K562 (cell line): ENCODE measurements around the gene ITSN1. TPM values are rescaled to one million over a fixed set of nuclear protein-coding genes. Genes with fewer than 3 reads are reported as not detected.
A peak's percentile ranks its signal among the peaks of the same experiment; 100 is the strongest.

ENCODE experiments used
- ATAC-seq: fragments of 200-7000 bp; cut with Tn5 transposase; 3 replicates; pipeline ENCODE4 v1.9.1; 2020; ENCODE audit warnings: moderate library complexity
- BruUV-seq: library from RNA; stranded (reverse); fragments of 400-500 nt; replicated peaks from 2 replicates; lab custom pipeline; 2021; lab: Mats Ljungman, UMichigan
- CTCF ChIA-PET: fragments of 300-600 bp; formaldehyde crosslinking; extraction: SDS; loops from one replicate; lab custom pipeline; 2021; ENCODE audit warnings: low intra/inter-chr PET ratio; lab: Yijun Ruan, JAX
- POLR2A ChIA-PET: fragments of 300-600, 350-650 bp; sonication (Branson Sonifier 250); formaldehyde crosslinking; extraction: SDS; loops from one replicate; lab custom pipeline; 2021; ENCODE audit warnings: antibody characterized with exemption, inconsistent platforms; lab: Yijun Ruan, JAX
- DNase-seq, 4 experiments: peaks; one replicate each; pipeline versions ENCODE4 v3.0.0 to v3.0.0-alpha.2; 2011 to 2018; ENCODE audit warnings: low spot score in 3 of 4, mixed read lengths in 3 of 4; ENCODE audit errors: extremely low read depth in 1 of 4
- FAIRE-seq: peaks from 2 replicates; lab custom pipeline; 2011; peaks lifted over from hg19 to GRCh38; lab: Jason Lieb, UNC
- H2AFZ ChIP-seq: 2 replicates; pipeline ENCODE4 v1.6.0; 2011; ENCODE audit warnings: low read depth, low read length, control low read depth, inconsistent platforms
- H3K27ac ChIP-seq: fragments of 200-600 bp; 3 replicates; pipeline ENCODE4 v1.8.0; 2011; ENCODE audit warnings: low read depth, mild to moderate bottlenecking, control low read depth, inconsistent platforms, low read length, moderate library complexity, mixed read lengths; ENCODE audit errors: extremely low read depth
- H3K27me3 ChIP-seq, 2 experiments: fragments of 300-600 bp in 1 of 2; 2 replicates in 1 of 2; 3 replicates in 1 of 2; pipeline versions ENCODE4 v1.6.0 to v1.8.0; 2011; ENCODE audit warnings: inconsistent platforms in 2 of 2, low read length in 2 of 2, mild to moderate bottlenecking in 1 of 2, mixed read lengths in 1 of 2, moderate library complexity in 1 of 2; ENCODE audit not compliant: control insufficient read depth in 2 of 2, insufficient read depth in 2 of 2
- H3K36me3 ChIP-seq: fragments of 300-600 bp; 3 replicates; pipeline ENCODE4 v1.8.0; 2011; ENCODE audit warnings: mild to moderate bottlenecking, low read length, inconsistent platforms; ENCODE audit not compliant: control insufficient read depth, insufficient read depth
- H3K4me1 ChIP-seq, 2 experiments: fragments of 200-600 bp in 1 of 2; replicated peaks in 1 of 2; 2 replicates in 1 of 2; 3 replicates in 1 of 2; pipeline versions ENCODE4 v1.5.1 to v1.8.0; 2011; ENCODE audit warnings: inconsistent platforms in 2 of 2, low read length in 2 of 2, mild to moderate bottlenecking in 1 of 2, mixed read lengths in 1 of 2, moderate library complexity in 1 of 2; ENCODE audit not compliant: control insufficient read depth in 2 of 2, insufficient read depth in 2 of 2
- H3K4me2 ChIP-seq: 2 replicates; pipeline ENCODE4 v1.6.1; 2011; ENCODE audit warnings: low read length, control low read depth, inconsistent platforms, mixed read lengths; ENCODE audit not compliant: insufficient read depth
- H3K4me3 ChIP-seq: fragments of 200-600 bp; sonication (generic), shearing (Covaris generic); 2 replicates; pipeline ENCODE4 v1.5.1; 2016; ENCODE audit warnings: control low read depth, inconsistent platforms
- H3K79me2 ChIP-seq: fragments of 200-600 bp; 3 replicates; pipeline ENCODE4 v1.8.0; 2011; ENCODE audit warnings: low read length, inconsistent platforms; ENCODE audit not compliant: control insufficient read depth, insufficient read depth
- H3K9ac ChIP-seq, 2 experiments: 2 replicates each; pipeline versions ENCODE4 v1.6.0 to v1.6.1; 2011; ENCODE audit warnings: low read depth in 2 of 2, low read length in 2 of 2, control low read depth in 1 of 2, inconsistent platforms in 1 of 2, mild to moderate bottlenecking in 1 of 2, mixed read lengths in 1 of 2; ENCODE audit not compliant: insufficient read depth in 1 of 2
- H3K9me1 ChIP-seq: one replicate; pipeline ENCODE4 v1.6.0; 2011; ENCODE audit warnings: inconsistent platforms, mild to moderate bottlenecking, low read length, moderate library complexity; ENCODE audit not compliant: control insufficient read depth, insufficient read depth
- H3K9me3 ChIP-seq: replicated peaks from 2 replicates; pipeline ENCODE4 v1.5.1; 2011; ENCODE audit warnings: low read depth, low read length, inconsistent platforms; ENCODE audit not compliant: control insufficient read depth, insufficient read depth
- H4K20me1 ChIP-seq: replicated peaks from 2 replicates; pipeline ENCODE4 v1.6.1; 2011; ENCODE audit warnings: low read length, inconsistent platforms, mixed read lengths; ENCODE audit not compliant: control insufficient read depth, insufficient read depth
- CREB1 ChIP-seq, 2 experiments: sonication (generic) in 1 of 2; formaldehyde crosslinking in 1 of 2; IDR thresholded peaks; 2 replicates each; pipeline versions ENCODE4 v1.6.1 to v1.8.0; 2012 to 2022; ENCODE audit warnings: inconsistent platforms in 1 of 2, mild to moderate bottlenecking in 1 of 2, missing genetic modification reagents in 1 of 2, moderate library complexity in 1 of 2
- JUND ChIP-seq, 2 experiments: IDR thresholded peaks; 2 replicates in 1 of 2; 3 replicates in 1 of 2; pipeline ENCODE4 v1.6.1; 2011; ENCODE audit warnings: borderline replicate concordance in 2 of 2, low read depth in 2 of 2, low read length in 2 of 2, improper control_type of control experiment in 1 of 2, missing biosample characterization in 1 of 2, missing genetic modification characterization in 1 of 2, missing genetic modification reagents in 1 of 2
- L3MBTL2 ChIP-seq: fragments of 450-650 bp; IDR thresholded peaks from 2 replicates; pipeline ENCODE4 v1.6.1; 2016; ENCODE audit warnings: mild to moderate bottlenecking, moderate library complexity
- POLR2B ChIP-seq: fragments of 450-650 bp; IDR thresholded peaks from 2 replicates; pipeline ENCODE4 v1.6.1; 2018; ENCODE audit warnings: low read depth; ENCODE audit not compliant: partially characterized antibody
- RAD21 ChIP-seq, 2 experiments: fragments of 250-450 bp in 1 of 2; fragments of 450-650 bp in 1 of 2; sonication (Bioruptor Pico) in 1 of 2; formaldehyde crosslinking in 1 of 2; IDR thresholded peaks in 1 of 2; conservative IDR thresholded peaks in 1 of 2; 2 replicates each; pipeline versions ENCODE4 v1.4.0 to v1.8.0; 2020 to 2022; ENCODE audit warnings: mild to moderate bottlenecking in 2 of 2, moderate library complexity in 1 of 2
- SMC3 ChIP-seq: conservative IDR thresholded peaks from 2 replicates; pipeline ENCODE4 v1.6.1; 2011; ENCODE audit warnings: low read depth, low read length, improper control_type of control experiment; ENCODE audit not compliant: insufficient read depth
- WGBS: fragments of 100-300 bp; shearing (Covaris generic); methylation state at CpG from one replicate; pipeline ENCODE4 v1.1.6; 2016; ENCODE audit warnings: low coverage, mixed read lengths; ENCODE audit not compliant: insufficient coverage; ENCODE audit errors: missing lambda C conversion rate; 5-methylcytosine and 5-hydroxymethylcytosine counted together
- in situ Hi-C: fragments of 300-500 bp; cut with MboI; formaldehyde crosslinking; loops from 4 replicates; pipeline ENCODE4 v1.15.0; 2018; ENCODE audit warnings: inconsistent platforms, mixed read lengths
- intact Hi-C: fragments of 100-400 bp; cut with micrococcal nuclease; formaldehyde crosslinking; loops from 2 replicates; pipeline ENCODE4 v1.14.2; 2022
- polyA plus RNA-seq, 8 experiments: library from polyadenylated mRNA; depleted of rRNA in 4 of 8; stranded (reverse) in 5 of 8; unstranded in 3 of 8; fragments of >200 nt; fragmentation: Nextera tagmentation in 2 of 8; fragmentation: Illumina TruSeq in 1 of 8; extraction: Ambion mirVana in 2 of 8; extraction: Trizol in 1 of 8; gene quantifications; 2 replicates each; pipeline versions ENCODE4 v1.2.1 to v1.2.3, GENCODE V29; 2011 to 2014; ENCODE audit warnings: inconsistent platforms in 1 of 8, missing spikeins in 1 of 8
- total RNA-seq, 7 experiments: library from RNA; depleted of rRNA in 6 of 7; stranded (reverse); fragments of >200 nt in 6 of 7; fragmentation: Illumina TruSeq in 2 of 7; extraction: Trizol in 2 of 7; gene quantifications; 2 replicates each; pipeline versions ENCODE4 v1.2.1 to v1.2.3, GENCODE V29; 2011 to 2021; ENCODE audit warnings: low replicate concordance in 1 of 7
- TF ChIP-seq, protein P1 (sequence below), 2 experiments: fragments of 450-650 bp in 1 of 2; sonication (generic) in 1 of 2; formaldehyde crosslinking in 1 of 2; IDR thresholded peaks in 1 of 2; conservative IDR thresholded peaks in 1 of 2; 2 replicates each; pipeline versions ENCODE4 v1.6.1 to v1.8.1; 2016 to 2023; ENCODE audit warnings: mild to moderate bottlenecking in 2 of 2, moderate library complexity in 2 of 2, inconsistent platforms in 1 of 2, missing genetic modification reagents in 1 of 2
- TF ChIP-seq, protein P2 (sequence below): fragments of 450-650 bp; IDR thresholded peaks from 2 replicates; pipeline ENCODE4 v1.6.1; 2016
- TF ChIP-seq, protein P3 (sequence below): sonication (generic); formaldehyde crosslinking; IDR thresholded peaks from 2 replicates; pipeline ENCODE4 v1.8.0; 2022; ENCODE audit warnings: missing genetic modification reagents, mild to moderate bottlenecking, borderline replicate concordance
- TF ChIP-seq, protein P4 (sequence below): fragments of 250-450 bp; sonication (Bioruptor Pico); IDR thresholded peaks from 2 replicates; pipeline ENCODE4 v1.4.0; 2020; ENCODE audit warnings: mild to moderate bottlenecking, moderate library complexity, borderline replicate concordance
- TF ChIP-seq, protein P5 (sequence below): sonication (generic); formaldehyde crosslinking; IDR thresholded peaks from 2 replicates; pipeline ENCODE4 v1.9.0; 2022; ENCODE audit warnings: mild to moderate bottlenecking, missing genetic modification reagents

Gene ITSN1
- total and polyA plus RNA-seq, 9 of the 15 experiments (the other 6 are each of a cell fraction or from before 2014, with no cell fraction given) = 1.1 to 12.6 (median 4.8) TPM

DNA sequence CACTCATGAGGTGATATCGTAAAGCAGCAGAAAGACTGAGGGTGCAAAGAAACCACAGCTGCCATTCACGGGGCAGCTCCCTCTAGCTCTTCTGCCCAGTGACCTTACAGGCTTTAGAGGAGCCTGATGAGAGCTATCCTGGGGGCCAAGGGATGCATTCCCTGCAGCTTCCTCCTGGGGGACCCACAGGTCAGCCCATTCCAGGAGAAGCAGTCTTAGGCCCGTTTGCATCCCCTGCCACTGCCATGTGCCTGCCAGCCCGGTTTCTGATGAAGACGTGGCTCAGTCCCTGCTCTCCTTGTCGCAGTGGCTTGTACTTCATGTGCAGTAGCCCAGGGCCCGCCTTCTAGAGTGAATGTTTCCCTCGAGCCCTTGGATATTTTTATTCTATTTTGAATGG, 250.6 kb downstream of the ITSN1 start:
- H2AFZ ChIP-seq = no peak overlapping the region
- no peaks in the 10 kb centered on the region for H3K9me1 ChIP-seq
- H3K27me3 ChIP-seq = peaks cover 17 to 25% of the 10 kb centered on the region in 2 experiments; a peak in 4 of 5 replicates
- POLR2A ChIA-PET = interaction anchor here (0.5 to 1.5 kb wide), 8 partner anchors 9 to 1155 kb away, joined by 3 read pairs; no protein-coding TSS in a partner anchor
- H3K4me3 ChIP-seq = no peak overlapping the region
- H3K9me3 ChIP-seq = no peaks in the 10 kb centered on the region
- H3K9ac ChIP-seq = no peak overlapping the region
- in situ Hi-C loops = no loop called here
- peak; percentile 68 for ATAC-seq
- intact Hi-C loops = loop anchor here (5.0 kb wide), 2 partner anchors 286 to 351 kb away; partner anchors contain the start of genes GART and SON
- H3K79me2 ChIP-seq = no peaks in the 10 kb centered on the region
- H3K27ac ChIP-seq = no peak overlapping the region
- WGBS = 20% methylated on average over 8 of the region's 8 CpGs
- H3K36me3 ChIP-seq = no peaks in the 10 kb centered on the region
- no peak overlapping the region for H3K4me2 ChIP-seq
- FAIRE-seq = no peak
- H3K4me1 ChIP-seq = peaks cover 2 to 12% of the 10 kb centered on the region in 2 experiments; a peak in 3 of 5 replicates
- H4K20me1 ChIP-seq = no peaks in the 10 kb centered on the region
- no TSS peak for BruUV-seq
- DNase-seq = peak; percentile 50 to 55 (median 54)
- CTCF ChIA-PET = no interaction called here
- peak in 1 of 2 experiments; percentile 68; a peak in 2 of 4 replicates for TF ChIP-seq RAD21 (CRISPR knock-in tag; conservative IDR thresholded peaks at IDR 0.05 in 1 of 2, IDR thresholded peaks at IDR 0.05 in 1 of 2)
- TF ChIP-seq, protein P1, sequence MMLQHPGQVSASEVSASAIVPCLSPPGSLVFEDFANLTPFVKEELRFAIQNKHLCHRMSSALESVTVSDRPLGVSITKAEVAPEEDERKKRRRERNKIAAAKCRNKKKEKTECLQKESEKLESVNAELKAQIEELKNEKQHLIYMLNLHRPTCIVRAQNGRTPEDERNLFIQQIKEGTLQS (IDR thresholded peaks at IDR 0.05) = no peak
- TF ChIP-seq, protein P1 (CRISPR knock-in tag; conservative IDR thresholded peaks at IDR 0.05) = no peak
- TF ChIP-seq, protein P2, sequence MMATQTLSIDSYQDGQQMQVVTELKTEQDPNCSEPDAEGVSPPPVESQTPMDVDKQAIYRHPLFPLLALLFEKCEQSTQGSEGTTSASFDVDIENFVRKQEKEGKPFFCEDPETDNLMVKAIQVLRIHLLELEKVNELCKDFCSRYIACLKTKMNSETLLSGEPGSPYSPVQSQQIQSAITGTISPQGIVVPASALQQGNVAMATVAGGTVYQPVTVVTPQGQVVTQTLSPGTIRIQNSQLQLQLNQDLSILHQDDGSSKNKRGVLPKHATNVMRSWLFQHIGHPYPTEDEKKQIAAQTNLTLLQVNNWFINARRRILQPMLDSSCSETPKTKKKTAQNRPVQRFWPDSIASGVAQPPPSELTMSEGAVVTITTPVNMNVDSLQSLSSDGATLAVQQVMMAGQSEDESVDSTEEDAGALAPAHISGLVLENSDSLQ = no peak
- TF ChIP-seq, protein P3, sequence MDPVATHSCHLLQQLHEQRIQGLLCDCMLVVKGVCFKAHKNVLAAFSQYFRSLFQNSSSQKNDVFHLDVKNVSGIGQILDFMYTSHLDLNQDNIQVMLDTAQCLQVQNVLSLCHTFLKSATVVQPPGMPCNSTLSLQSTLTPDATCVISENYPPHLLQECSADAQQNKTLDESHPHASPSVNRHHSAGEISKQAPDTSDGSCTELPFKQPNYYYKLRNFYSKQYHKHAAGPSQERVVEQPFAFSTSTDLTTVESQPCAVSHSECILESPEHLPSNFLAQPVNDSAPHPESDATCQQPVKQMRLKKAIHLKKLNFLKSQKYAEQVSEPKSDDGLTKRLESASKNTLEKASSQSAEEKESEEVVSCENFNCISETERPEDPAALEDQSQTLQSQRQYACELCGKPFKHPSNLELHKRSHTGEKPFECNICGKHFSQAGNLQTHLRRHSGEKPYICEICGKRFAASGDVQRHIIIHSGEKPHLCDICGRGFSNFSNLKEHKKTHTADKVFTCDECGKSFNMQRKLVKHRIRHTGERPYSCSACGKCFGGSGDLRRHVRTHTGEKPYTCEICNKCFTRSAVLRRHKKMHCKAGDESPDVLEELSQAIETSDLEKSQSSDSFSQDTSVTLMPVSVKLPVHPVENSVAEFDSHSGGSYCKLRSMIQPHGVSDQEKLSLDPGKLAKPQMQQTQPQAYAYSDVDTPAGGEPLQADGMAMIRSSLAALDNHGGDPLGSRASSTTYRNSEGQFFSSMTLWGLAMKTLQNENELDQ = no peak
- TF ChIP-seq L3MBTL2 = peak; percentile 29; the same call in 1 of the 2 replicates
- TF ChIP-seq, protein P4, sequence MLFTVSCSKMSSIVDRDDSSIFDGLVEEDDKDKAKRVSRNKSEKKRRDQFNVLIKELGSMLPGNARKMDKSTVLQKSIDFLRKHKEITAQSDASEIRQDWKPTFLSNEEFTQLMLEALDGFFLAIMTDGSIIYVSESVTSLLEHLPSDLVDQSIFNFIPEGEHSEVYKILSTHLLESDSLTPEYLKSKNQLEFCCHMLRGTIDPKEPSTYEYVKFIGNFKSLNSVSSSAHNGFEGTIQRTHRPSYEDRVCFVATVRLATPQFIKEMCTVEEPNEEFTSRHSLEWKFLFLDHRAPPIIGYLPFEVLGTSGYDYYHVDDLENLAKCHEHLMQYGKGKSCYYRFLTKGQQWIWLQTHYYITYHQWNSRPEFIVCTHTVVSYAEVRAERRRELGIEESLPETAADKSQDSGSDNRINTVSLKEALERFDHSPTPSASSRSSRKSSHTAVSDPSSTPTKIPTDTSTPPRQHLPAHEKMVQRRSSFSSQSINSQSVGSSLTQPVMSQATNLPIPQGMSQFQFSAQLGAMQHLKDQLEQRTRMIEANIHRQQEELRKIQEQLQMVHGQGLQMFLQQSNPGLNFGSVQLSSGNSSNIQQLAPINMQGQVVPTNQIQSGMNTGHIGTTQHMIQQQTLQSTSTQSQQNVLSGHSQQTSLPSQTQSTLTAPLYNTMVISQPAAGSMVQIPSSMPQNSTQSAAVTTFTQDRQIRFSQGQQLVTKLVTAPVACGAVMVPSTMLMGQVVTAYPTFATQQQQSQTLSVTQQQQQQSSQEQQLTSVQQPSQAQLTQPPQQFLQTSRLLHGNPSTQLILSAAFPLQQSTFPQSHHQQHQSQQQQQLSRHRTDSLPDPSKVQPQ (CRISPR knock-in tag) = no peak
- no peak for TF ChIP-seq POLR2B
- no peak for TF ChIP-seq JUND (IDR thresholded peaks at IDR 0.05; ENCODE audit: borderline replicate concordance, low read depth, low read length)
- TF ChIP-seq JUND (tag; IDR thresholded peaks at IDR 0.05; ENCODE audit: borderline replicate concordance, low read depth, low read length) = no peak
- 0 out of 2 replicates have a peak, but pooled peaks have one; percentile 23 for TF ChIP-seq SMC3
- no peak for TF ChIP-seq CREB1 (IDR thresholded peaks at IDR 0.05)
- TF ChIP-seq CREB1 (CRISPR knock-in tag; IDR thresholded peaks at IDR 0.05) = no peak
- TF ChIP-seq, protein P5, sequence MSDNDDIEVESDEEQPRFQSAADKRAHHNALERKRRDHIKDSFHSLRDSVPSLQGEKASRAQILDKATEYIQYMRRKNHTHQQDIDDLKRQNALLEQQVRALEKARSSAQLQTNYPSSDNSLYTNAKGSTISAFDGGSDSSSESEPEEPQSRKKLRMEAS (CRISPR knock-in tag) = peak; percentile 49
